ENCODE results near the gene SCARF2.
A peak's percentile ranks its signal among the peaks of the same experiment; 100 is the strongest.
"Not testable (repeated sequence)": the region's sequence is repeated elsewhere in the genome, so short reads cannot be mapped to it uniquely, and the experiment has no call there.

SCARF2 gene

GRCh38 chr22:20427104-20427944 is 10.3 kb downstream of the SCARF2 start:
- no peak for DNase-seq (ENCODE audit: low read depth)

GRCh38 chr22:20426259-20426615 is 11.4 kb downstream of the SCARF2 start:
- no peak for DNase-seq (ENCODE audit: low read depth)

- no peak for DNase-seq (ENCODE audit: low read depth)
Measured at GRCh38 chr22:20425566-20426258, 11.9 kb downstream of the SCARF2 start.

- DNase-seq (ENCODE audit: low read depth), result no peak
Measured at GRCh38 chr22:20424932-20425565, 12.6 kb downstream of the SCARF2 start.

GRCh38 chr22:20424568-20424931 is 13.1 kb downstream of the SCARF2 start:
- no peak for DNase-seq (ENCODE audit: low read depth)

GRCh38 chr22:20423906-20424551 is 13.6 kb downstream of the SCARF2 start:
- no peak for DNase-seq (ENCODE audit: low read depth)

- peak; percentile 57 for DNase-seq (ENCODE audit: low read depth)
Measured at GRCh38 chr22:20423008-20423905, 14.4 kb downstream of the SCARF2 start.

GRCh38 chr22:20422271-20423007 is 15.2 kb downstream of the SCARF2 start:
- DNase-seq (ENCODE audit: low read depth), result peak; percentile 92

GRCh38 chr22:20421507-20421874 is 16.1 kb downstream of the SCARF2 start:
- DNase-seq (ENCODE audit: low read depth), result no peak

GRCh38 chr22:20420157-20420842 is 17.3 kb downstream of the SCARF2 start:
- no peak for DNase-seq (ENCODE audit: low read depth)

- DNase-seq (ENCODE audit: low read depth), result no peak
Measured at GRCh38 chr22:20419664-20419951, 18.0 kb downstream of the SCARF2 start.

GRCh38 chr22:20418211-20418788 is 19.3 kb downstream of the SCARF2 start:
- no peak for DNase-seq (ENCODE audit: low read depth)

- not testable (repeated sequence) for DNase-seq (ENCODE audit: low read depth)
Measured at GRCh38 chr22:20415699-20416098, 21.9 kb downstream of the SCARF2 start.

- DNase-seq (ENCODE audit: low read depth), result not testable (repeated sequence)
Measured at GRCh38 chr22:20415241-20415640, 22.4 kb downstream of the SCARF2 start.

GRCh38 chr22:20414450-20414849 is 23.2 kb downstream of the SCARF2 start:
- DNase-seq (ENCODE audit: low read depth), result no peak

GRCh38 chr22:20414059-20414440 is 23.6 kb downstream of the SCARF2 start:
- no peak for DNase-seq (ENCODE audit: low read depth)

- no peak for DNase-seq (ENCODE audit: low read depth)
Measured at GRCh38 chr22:20413217-20414058, 24.2 kb downstream of the SCARF2 start.

GRCh38 chr22:20412474-20413216 is 25.0 kb downstream of the SCARF2 start:
- no peak for DNase-seq (ENCODE audit: low read depth)
